Stomach (tissue), 9 donors: Measurements from ENCODE around the gene CPED1. TPM values are rescaled to one million over a fixed set of nuclear protein-coding genes. Genes with fewer than 3 reads are reported as not detected.

Experiments used
- DNase-seq, 2 donors: peaks; one replicate each; pipeline versions ENCODE4 v3.0.0 to v3.0.0-alpha.2; 2013 to 2019
- H3K27ac ChIP-seq, 5 donors: fragments of 200-600 bp in 4 of 5; sonication (generic) in 4 of 5; one replicate each; pipeline ENCODE4 v1.5.1; 2013 to 2019; ENCODE audit warnings: mild to moderate bottlenecking in 1 of 5, moderate library complexity in 1 of 5
- H3K27me3 ChIP-seq, 3 donors: fragments of 200-600 bp; sonication (generic); one replicate each; pipeline ENCODE4 v1.5.1; 2017 to 2019; ENCODE audit warnings: mixed run types in 1 of 3
- H3K36me3 ChIP-seq, 4 donors: fragments of 200-600 bp; sonication (generic); 1 replicate in 3 of 4; 2 replicates in 1 of 4; pipeline ENCODE4 v1.5.1; 2016 to 2019
- H3K4me1 ChIP-seq, 4 donors: fragments of 200-600 bp; sonication (generic); one replicate each; pipeline ENCODE4 v1.5.1; 2016 to 2019
- H3K4me3 ChIP-seq, 4 donors: fragments of 200-600 bp; sonication (generic) in 3 of 4; one replicate each; pipeline ENCODE4 v1.5.1; 2016 to 2019; ENCODE audit warnings: mild to moderate bottlenecking in 1 of 4
- H3K9me3 ChIP-seq, 4 donors: fragments of 200-600 bp; sonication (generic); one replicate each; pipeline ENCODE4 v1.5.1; 2016 to 2019
- EP300 ChIP-seq: sonication (generic); formaldehyde crosslinking; IDR thresholded peaks from one replicate; pipeline ENCODE4 v1.6.1; 2017; ENCODE audit warnings: antibody characterized with exemption
- POLR2A ChIP-seq, 4 donors: fragments of 450-650 bp; IDR thresholded peaks; one replicate each; pipeline ENCODE4 v1.6.1; 2016; ENCODE audit warnings: antibody characterized with exemption in 4 of 4, control low read depth in 2 of 4, mild to moderate bottlenecking in 1 of 4, moderate library complexity in 1 of 4
- POLR2AphosphoS5 ChIP-seq, 3 donors: sonication (generic); formaldehyde crosslinking; IDR thresholded peaks; one replicate each; pipeline ENCODE4 v1.6.1; 2016; ENCODE audit warnings: antibody characterized with exemption in 3 of 3
- WGBS, 5 donors: extraction: QIAGEN DNeasy Blood & Tissue Kit in 3 of 5; methylation state at CpG; one replicate each; pipeline versions ENCODE4 v1.1.5 to v1.1.7; 2013 to 2018; 5-methylcytosine and 5-hydroxymethylcytosine counted together
- intact Hi-C: fragments of 100-400 bp; cut with DNase I; formaldehyde crosslinking; loops from one replicate; pipeline ENCODE4 v1.15.1; 2023; ENCODE audit warnings: low total_unique reads
- polyA plus RNA-seq, 3 donors: library from polyadenylated mRNA; stranded (reverse); fragments of 200-250 nt; gene quantifications; one replicate each; pipeline ENCODE4 v1.2.3, GENCODE V29; 2013
- total RNA-seq, 5 donors: library from RNA; depleted of rRNA; stranded (reverse); fragments of >200 nt; gene quantifications; one replicate each; pipeline versions ENCODE4 v1.1.0 to v1.2.3, GENCODE V29; 2014 to 2016
- TF ChIP-seq, protein P1 (sequence below), 7 experiments: fragments of 450-650 bp in 4 of 7; fragments of 200-600 bp in 3 of 7; sonication (generic) in 3 of 7; IDR thresholded peaks; one replicate each; pipeline ENCODE4 v1.5.1; 2016 to 2019; ENCODE audit warnings: antibody characterized with exemption in 7 of 7, control low read depth in 2 of 7, mild to moderate bottlenecking in 1 of 7
- donor health status: healthy with polysubstance abuse.
- donor health status: Bipolar disorder and iron deficiency.
- donor health status: healthy.

CPED1 gene
- total and polyA plus RNA-seq, 8 donors = 3.0 to 58.7 (median 15.9) TPM

DNA sequence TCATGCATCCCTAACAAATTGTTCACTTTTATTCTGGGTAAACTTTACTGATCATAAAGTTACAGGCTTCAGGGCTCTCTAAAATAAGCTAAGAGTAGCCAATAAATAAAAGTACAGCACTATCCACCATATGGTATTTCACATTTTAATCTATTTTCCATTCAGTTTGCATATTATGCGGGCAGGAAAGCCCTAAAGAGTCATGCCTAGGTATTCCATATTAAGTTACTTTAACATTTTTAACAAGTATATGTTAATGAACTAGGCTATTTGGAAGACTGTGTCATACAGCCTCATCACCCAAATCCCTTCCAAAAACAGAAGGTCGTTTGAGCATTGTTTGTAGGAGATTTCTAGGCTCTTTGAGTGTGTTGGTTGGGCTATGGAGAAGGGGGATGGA is 106.3 kb downstream of the CPED1 start:
- WGBS, 5 donors = 44 to 78% (median 51%) methylated on average over 2 of the region's 2 CpGs
- no peak overlapping the region for H3K27ac ChIP-seq
- no peak overlapping the region for H3K4me3 ChIP-seq
- peaks cover 0 to 3% (median 0%) of the 10 kb centered on the region in 4 donors for H3K36me3 ChIP-seq
- no peak for DNase-seq
- no peaks in the 10 kb centered on the region for H3K9me3 ChIP-seq
- H3K27me3 ChIP-seq = no peaks in the 10 kb centered on the region
- peaks cover 0 to 3% (median 1%) of the 10 kb centered on the region in 4 donors for H3K4me1 ChIP-seq
- intact Hi-C loops = no loop called here
- TF ChIP-seq POLR2A (IDR thresholded peaks at IDR 0.05) (no peak), EP300 (no peak), POLR2AphosphoS5 (IDR thresholded peaks at IDR 0.05) (no peak)
- TF ChIP-seq, protein P1, sequence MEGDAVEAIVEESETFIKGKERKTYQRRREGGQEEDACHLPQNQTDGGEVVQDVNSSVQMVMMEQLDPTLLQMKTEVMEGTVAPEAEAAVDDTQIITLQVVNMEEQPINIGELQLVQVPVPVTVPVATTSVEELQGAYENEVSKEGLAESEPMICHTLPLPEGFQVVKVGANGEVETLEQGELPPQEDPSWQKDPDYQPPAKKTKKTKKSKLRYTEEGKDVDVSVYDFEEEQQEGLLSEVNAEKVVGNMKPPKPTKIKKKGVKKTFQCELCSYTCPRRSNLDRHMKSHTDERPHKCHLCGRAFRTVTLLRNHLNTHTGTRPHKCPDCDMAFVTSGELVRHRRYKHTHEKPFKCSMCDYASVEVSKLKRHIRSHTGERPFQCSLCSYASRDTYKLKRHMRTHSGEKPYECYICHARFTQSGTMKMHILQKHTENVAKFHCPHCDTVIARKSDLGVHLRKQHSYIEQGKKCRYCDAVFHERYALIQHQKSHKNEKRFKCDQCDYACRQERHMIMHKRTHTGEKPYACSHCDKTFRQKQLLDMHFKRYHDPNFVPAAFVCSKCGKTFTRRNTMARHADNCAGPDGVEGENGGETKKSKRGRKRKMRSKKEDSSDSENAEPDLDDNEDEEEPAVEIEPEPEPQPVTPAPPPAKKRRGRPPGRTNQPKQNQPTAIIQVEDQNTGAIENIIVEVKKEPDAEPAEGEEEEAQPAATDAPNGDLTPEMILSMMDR (IDR thresholded peaks at IDR 0.05) = no peak

DNA sequence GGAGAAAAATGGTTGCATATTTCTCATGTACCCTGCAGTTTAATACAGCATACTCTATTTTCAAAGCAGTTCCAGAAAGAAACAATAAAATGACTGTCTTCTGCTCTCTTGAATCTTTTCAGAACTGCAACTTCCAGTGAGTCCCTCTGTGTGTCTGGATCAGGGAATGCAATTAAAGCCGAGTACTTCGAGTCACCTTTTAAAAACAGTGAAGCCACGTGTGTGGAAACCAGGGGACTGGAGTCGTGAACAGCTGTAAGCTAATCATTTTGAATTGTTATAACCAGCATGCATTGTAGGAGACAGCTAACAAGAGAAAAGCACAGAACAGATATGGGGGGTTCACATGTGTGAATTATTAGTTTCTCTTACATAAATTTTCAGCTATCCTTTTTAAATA is 109.1 kb downstream of the CPED1 start:
- peaks cover 0 to 20% (median 3%) of the 10 kb centered on the region in 4 donors for H3K36me3 ChIP-seq
- no peak for DNase-seq
- TF ChIP-seq EP300 = no peak
- TF ChIP-seq, protein P1 (IDR thresholded peaks at IDR 0.05) = no peak
- no peak for TF ChIP-seq POLR2A (IDR thresholded peaks at IDR 0.05)
- TF ChIP-seq POLR2AphosphoS5 (IDR thresholded peaks at IDR 0.05) = no peak
- peaks cover 0 to 3% (median 1%) of the 10 kb centered on the region in 4 donors for H3K4me1 ChIP-seq
- no peaks in the 10 kb centered on the region for H3K9me3 ChIP-seq
- 53 to 66% (median 60%) methylated on average over 4 of the region's 4 CpGs for WGBS, 5 donors
- no peak overlapping the region for H3K27ac ChIP-seq
- H3K27me3 ChIP-seq = no peaks in the 10 kb centered on the region
- intact Hi-C loops = no loop called here
- no peak overlapping the region for H3K4me3 ChIP-seq

DNA sequence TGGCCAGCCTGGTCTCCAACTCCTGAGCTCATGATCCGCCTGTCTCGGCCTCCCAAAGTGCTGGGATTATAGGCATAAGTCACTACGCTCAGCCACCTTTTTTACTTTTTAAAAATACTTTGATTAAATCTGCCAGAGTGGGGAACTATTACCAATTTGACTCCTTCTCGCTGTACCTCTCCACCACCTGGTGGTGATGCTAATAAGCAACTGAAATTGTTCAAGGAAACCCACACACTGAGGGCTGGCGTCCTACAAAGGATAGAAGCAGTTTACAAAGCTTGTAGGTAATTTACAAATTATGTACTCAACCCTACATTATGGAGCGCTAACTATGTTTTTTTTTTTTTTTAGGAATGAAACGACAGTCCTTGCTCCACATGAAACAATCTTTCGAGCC is 111.1 kb downstream of the CPED1 start:
- H3K27ac ChIP-seq = no peak overlapping the region
- peaks cover 0 to under 1% (median 0%) of the 10 kb centered on the region in 4 donors for H3K4me1 ChIP-seq
- TF ChIP-seq, protein P1 (IDR thresholded peaks at IDR 0.05) = no peak
- TF ChIP-seq POLR2A (IDR thresholded peaks at IDR 0.05) = no peak
- no peak for TF ChIP-seq POLR2AphosphoS5 (IDR thresholded peaks at IDR 0.05)
- no peak for TF ChIP-seq EP300
- DNase-seq = no peak
- peaks cover 0 to 20% (median 3%) of the 10 kb centered on the region in 4 donors for H3K36me3 ChIP-seq
- H3K4me3 ChIP-seq = no peak overlapping the region
- H3K9me3 ChIP-seq = no peaks in the 10 kb centered on the region
- intact Hi-C loops = no loop called here
- WGBS, 5 donors = 88 to 92% (median 91%) methylated on average over 8 of the region's 8 CpGs
- H3K27me3 ChIP-seq = no peaks in the 10 kb centered on the region

DNA sequence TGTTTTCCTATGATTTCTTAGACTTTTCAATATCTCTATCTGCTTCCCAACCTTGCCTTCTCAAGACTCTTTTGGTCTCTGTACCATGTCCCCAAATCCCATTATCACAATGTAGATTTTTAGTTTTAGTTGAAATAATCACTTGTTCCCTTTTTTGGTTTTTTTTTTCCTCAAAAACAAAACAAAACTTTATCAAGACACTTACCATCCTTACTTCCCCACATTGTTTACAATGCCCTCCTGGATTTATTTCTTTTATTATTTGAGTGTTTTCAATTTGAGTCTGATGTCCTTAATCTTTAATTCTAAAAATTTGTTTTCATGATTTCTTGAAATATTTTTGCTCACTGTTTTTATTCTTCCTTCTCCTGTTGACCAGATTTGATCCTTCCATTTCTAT is 112.6 kb downstream of the CPED1 start:
- Histone ChIP-seq H3K4me1 (no peaks in the 10 kb centered on the region), H3K27ac (no peak overlapping the region), H3K4me3 (no peak overlapping the region), H3K36me3 (peaks cover 0 to 20% (median 3%) of the 10 kb centered on the region in 4 donors), H3K27me3 (no peaks in the 10 kb centered on the region), H3K9me3 (no peaks in the 10 kb centered on the region)
- intact Hi-C loops = no loop called here
- no peak for DNase-seq
- no peak for TF ChIP-seq POLR2AphosphoS5 (IDR thresholded peaks at IDR 0.05)
- TF ChIP-seq POLR2A (IDR thresholded peaks at IDR 0.05) = no peak
- TF ChIP-seq, protein P1 (IDR thresholded peaks at IDR 0.05) = no peak
- no peak for TF ChIP-seq EP300
